G401 (cell line): ENCODE data around the gene ATP5MC2. TPM values are rescaled to one million over a fixed set of nuclear protein-coding genes. Genes with fewer than 3 reads are reported as not detected.
"Not testable (repeated sequence)": the region's sequence is repeated elsewhere in the genome, so short reads cannot be mapped to it uniquely, and the experiment has no call there.

ENCODE experiments used
- DNase-seq: peaks from one replicate; pipeline ENCODE4 v3.0.0-alpha.2; 2015; ENCODE audit warnings: low spot score
- in situ Hi-C: cut with HindIII; loops from 2 replicates; pipeline ENCODE4 v1.10.0; 2016; ENCODE audit warnings: low sequenced_read_pairs, mixed read lengths
- total RNA-seq: library from RNA; depleted of rRNA; stranded (reverse); fragments of >200 nt; shearing (Covaris generic); gene quantifications from 2 replicates; pipeline ENCODE4 v1.2.3, GENCODE V29; 2014; rRNA removed

ATP5MC2 gene
- total RNA-seq = 219 and 225 TPM in 2 replicates

DNA sequence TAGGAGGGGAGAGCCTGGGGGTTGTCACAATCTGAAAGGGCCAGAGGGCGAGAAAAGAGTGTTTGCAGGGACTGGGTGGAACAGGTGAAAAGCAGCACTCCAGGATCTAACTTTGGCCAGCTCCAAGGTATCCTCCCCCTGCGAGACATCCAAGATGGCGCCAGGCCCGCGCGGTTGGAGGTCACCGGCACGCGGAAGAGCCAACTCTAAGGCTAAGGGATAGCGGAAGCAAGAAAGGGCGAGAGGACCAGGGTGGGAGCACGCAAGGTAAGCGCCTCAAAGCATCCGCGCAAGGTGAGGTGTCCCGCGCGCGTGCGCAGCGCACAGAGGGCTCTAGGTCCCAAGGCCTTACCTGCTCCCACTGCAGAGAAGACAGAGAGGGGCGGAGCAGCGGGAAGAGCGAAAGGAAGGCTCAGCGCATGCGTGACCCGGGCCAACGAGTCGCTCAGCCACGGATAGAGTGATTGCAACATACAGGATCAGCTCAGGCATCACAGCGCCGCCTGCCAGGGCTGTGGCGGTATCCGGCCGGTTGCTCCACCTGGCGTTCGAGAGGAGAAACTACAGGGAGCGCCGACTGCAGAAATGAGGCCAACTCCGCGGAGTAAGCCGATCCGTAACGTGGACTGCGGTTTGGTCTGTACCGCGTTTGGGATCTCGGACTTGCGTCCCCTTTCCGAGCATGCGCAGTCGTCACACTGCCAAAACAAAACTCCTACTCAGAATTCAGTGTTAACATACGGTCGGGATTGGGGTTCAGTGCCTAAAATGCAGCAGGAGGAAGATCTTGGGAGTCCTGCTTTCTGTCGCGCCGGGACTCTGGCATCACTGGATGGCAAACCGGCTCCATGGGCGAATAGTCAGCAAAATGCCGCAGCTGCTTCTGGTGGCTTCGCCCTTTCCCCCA is at the start of gene ATP5MC2:
TSS of gene ATP5MC2 (minus strand) at position 383 of the 907 bp plus-strand sequence. CDS start 3,469 bp downstream, outside the sequence.
- in situ Hi-C loops = loop anchor here (10.0 kb wide), 1 partner anchor 51 kb away; the partner anchor contains the start of gene ATF7
- DNase-seq = peak; percentile 99

DNA sequence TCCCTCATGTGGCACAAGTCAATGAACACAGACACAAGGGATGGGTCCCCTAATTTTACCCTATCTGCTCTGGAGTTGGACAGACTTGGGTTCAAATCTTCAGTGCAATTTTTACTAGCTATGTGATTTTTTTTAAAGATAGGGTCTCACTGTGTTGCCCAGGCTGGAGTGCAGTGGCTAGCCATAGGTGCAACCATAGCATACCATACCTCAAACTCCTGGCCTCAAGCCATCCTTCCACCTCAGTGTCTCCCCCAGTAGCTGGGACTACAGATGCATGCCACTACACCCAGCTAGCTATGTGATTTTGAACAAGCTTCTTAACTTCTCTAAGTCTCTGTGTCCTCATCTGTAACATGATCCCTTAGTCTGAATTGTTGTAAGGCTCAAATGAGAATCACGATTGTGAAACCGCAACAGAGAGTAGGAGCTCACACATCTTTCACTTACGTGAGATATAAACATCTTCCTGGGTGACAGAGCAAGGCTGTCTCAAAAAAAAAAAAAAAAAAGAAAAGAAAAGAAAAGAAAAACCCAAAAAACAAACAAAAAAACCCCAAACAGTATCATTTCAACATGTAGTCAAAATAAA is 46.7 kb upstream of the ATP5MC2 start:
- DNase-seq = no peak
- in situ Hi-C loops = no loop called here

DNA sequence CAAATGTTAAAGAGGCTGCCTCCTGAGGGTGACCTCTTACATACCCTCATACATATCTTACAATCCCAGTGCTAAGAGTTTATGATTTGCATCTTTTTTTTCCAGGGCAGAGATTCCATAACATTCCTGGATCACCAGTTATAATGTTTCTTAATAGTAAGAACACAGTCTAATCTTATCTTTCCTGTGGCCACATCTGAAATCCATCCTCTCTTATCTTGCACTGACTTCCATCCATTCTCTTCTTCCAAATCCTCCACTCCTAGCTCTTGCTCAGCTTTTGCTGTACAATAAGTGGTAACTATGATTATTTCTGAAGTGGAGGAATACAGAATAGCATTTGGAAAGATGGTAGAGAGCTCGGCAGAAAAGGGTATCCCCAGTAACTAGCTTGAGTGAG is 45.1 kb upstream of the ATP5MC2 start:
- in situ Hi-C loops = no loop called here
- no peak for DNase-seq

DNA sequence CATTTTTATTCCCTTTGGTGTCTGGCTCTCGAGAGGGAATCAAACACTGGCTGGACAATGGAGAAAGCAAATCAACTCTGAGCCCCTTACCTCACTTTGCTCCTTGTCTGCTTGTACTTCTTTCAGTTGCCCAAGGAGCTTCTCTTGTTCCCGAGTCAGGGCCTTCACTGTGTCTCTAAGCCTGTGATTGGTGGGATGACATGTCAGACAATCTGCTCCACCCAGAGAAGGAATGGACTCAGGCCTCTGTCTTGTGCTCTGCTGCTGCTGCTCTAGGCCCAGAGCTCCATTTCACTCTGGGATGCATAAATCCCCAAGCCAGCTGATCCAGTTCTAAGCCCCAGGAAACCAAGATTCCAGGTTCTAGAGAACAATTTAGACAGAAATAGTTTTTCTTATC is 43.8 kb upstream of the ATP5MC2 start:
- no peak for DNase-seq
- in situ Hi-C loops = no loop called here

DNA sequence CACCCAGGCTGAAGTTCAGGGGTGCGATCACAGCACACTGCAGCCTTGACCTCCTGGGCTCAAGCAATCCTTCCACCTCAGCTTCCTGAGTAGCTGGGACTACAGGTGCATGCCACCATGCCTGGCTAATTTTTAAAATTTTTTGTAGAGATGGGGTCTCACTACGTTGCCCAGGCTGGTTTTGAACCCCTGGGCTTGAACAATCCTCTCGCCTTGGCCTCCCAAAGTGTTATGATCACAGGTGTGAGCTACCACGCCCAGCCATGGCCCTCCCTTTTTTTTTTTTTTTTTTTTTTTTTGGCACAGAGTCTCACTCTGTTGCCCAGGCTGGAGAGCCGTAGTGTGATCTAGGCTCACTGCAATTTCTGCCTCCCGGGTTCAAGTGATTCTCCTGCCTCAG is 42.7 kb upstream of the ATP5MC2 start:
- in situ Hi-C loops, DNase-seq: not testable (repeated sequence)

DNA sequence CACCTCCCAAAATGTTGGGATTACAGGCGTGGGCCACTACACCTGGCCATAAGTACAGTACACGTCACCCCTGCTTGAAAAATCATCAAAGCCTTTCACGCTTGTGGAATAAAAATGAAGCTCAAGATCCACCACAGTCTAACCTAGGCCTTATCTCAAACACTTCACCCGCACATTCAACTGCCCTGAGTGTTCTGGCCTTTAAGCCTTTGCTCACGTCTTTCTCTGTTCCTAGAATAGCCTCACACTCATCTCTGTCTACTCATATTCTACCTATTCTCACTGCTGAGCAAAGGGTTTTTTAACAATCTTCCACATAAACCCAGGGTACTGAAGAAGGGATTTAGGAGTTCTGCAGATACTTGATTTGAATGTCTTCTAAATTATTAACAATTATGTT is 41.4 kb upstream of the ATP5MC2 start:
- in situ Hi-C loops = no loop called here
- DNase-seq = no peak

DNA sequence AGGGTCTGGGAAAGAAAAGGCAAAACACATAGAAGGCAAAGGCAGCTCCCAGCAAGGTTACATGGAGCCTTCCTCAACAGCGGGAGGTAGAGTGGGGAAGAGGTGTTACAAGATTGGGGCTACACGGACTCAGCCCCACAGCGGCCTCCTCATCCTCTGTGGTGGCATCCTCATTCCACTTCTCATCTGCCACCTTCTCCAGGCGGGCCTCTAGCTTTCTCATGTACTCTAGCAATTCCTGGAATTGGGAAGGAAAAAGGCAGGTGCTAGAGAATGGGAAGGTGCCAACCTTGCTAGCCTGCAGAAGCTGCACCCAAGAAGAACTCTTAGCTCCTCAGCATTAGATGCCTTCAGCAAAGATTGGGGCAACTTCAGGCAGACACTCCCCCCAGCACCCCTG is 38.1 kb upstream of the ATP5MC2 start:
- DNase-seq = no peak
- in situ Hi-C loops = no loop called here

DNA sequence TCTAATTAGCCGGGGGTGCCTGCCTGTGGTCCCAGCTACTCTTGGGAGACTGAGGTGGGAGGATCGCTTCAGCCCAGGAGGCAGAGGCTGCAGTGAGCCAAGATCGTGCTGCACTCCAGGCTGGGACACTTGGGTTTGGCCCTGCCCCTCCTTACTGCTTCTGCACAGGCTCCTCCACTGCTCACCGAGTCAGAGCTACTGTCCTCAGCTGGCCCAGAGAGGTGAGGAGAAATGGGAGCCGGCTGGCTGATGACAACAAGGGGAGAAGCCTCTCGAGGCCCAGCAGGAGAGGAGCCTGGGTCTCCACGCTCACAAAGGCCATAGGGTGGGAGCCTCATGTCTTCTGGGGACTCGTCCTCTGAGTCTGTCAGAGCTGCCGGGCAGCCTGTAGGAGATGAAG is 37.6 kb upstream of the ATP5MC2 start:
- DNase-seq = no peak
- in situ Hi-C loops = no loop called here

DNA sequence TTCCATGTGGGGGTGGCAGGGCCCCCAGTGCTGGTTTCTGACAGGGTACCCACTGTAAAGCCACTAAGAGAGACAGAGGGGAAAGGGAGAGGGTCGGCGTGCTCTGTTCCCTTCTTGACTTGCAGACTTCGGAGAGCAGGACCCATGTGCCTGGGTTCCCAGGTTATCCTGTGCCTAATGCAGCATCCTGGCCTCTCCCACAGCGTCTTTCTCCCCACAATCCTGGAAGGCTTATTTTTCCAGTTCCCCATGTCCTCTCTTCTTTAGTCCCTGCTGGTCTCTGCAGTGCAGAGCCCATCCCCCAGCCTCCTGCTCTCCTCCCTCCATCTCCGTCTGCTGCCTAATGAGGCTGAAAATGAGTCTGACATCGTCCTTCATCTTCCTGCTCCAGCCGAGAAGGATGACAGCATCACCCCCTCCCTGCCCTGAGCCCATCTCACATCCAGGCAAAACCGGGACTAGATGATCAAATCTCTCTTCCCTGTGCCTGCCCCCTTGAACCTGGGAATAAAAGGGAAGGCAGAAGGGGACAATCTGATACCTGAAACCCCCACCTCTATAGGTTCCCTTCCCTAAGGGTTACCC is 36.3 kb upstream of the ATP5MC2 start:
- in situ Hi-C loops = no loop called here
- DNase-seq = peak; percentile 66

DNA sequence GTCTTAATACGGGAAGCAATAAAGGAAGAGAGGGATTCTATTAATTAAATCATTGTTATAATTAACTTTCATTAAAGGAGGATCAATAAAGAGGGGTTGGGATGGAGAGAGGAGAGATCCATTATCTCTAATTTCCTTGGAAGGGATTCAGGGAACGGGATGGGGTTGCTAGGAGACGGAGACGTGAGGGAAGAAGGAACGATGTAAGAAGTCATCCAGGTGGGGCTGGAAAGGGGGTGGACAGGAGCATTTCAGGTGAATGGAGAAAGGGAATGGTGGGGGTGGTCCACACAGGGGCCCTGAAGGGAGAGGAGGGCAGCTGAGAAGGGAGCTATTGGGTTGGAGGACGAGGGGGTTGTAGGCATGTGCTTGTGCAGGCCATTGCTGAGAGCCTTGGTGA is 34.2 kb upstream of the ATP5MC2 start:
- in situ Hi-C loops = no loop called here
- peak; percentile 46 for DNase-seq

DNA sequence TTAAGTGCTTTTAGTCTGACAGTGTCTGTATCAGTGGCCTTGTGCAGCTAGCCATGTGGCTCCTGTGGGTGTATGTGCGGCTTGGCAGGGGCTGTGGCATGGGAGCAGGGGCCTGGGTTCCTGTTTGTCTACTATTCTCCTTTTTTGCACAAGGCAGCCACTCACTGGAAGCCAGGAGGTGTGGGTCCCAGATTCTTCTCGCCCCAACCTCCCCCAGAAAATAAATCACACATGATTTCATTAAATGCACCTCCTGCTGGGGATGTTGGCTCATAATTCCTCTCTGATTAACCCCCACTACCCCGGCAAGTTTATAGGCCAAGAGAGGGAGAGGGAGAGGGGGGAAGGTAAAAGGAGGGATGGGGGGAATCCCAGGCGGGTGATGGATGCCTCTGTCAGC is 33.8 kb upstream of the ATP5MC2 start:
- in situ Hi-C loops = no loop called here
- DNase-seq = peak; percentile 48

DNA sequence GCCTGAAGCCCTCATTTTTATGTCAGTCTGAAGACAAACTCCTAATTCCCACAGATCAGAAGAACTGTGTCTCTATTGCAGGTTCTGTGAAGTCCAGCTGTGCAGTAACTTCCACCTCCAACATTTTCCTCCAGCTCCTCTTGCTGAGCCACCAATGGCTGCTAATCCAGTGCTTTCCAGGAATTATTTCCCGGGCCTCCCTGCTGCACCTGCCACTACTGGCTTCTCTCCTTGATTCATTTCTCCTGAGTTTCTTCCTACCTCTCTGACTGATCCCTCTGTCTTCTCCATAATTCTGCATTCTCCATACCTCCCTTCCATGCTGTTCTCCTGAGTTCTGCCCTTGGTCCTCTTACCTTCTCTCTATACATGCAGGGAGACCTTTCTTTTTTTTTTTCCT is 30.2 kb upstream of the ATP5MC2 start:
- no peak for DNase-seq
- in situ Hi-C loops = no loop called here

DNA sequence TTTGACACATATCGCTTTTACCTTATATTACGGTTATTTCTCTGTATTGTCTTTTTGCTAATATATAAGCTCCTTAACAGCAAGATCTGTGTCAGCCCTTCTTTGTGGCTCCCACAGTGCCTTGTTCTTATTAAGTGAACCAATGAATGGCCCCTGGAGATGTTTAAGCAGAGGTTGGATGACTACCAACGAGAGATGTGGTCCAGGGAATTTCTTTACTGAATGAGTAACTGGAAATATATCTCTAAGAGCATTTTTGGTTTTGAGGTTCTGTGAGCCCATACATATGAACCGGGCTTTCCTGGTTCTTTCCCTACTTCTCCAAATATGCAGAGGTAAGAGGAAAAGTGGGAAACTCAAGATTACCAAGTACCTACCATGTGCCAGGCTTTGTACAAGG is 27.9 kb upstream of the ATP5MC2 start:
- in situ Hi-C loops = no loop called here
- DNase-seq = no peak

DNA sequence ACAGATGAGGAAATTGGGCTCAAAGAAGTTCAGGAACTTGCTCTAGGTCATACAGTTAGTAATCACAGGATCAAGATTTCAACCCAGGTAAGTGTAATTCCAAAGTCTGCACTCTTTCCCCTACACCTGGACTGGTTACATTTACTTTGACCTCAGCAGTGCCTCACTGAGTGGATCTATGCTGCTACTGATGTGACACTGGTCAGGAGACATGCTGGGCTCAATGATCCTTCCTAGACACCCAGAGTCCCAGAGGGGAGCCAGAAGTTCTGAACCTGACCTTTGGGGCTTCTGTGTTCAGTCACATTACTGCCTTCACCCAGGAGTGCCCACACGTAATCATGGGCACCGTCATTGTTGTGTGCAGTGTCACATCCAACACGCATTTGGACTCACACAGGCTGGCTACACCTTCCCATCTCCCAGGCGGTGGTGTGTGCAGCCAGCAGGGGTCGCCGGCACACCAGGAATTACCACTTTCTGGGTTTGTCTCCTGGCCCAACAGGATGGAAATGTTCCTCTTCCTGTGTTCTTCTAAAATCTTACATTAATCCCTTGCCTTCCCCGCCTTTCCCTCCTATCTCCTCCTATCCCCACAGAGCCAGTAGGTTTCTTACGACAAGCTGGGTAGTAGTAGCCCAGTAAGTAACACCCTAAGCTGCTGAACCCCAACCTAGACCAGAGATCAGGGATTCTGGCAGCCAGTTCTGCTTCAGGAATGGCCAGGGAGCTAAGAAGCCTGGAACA is 25.8 kb upstream of the ATP5MC2 start:
- DNase-seq = peak; percentile 89
- in situ Hi-C loops = no loop called here

DNA sequence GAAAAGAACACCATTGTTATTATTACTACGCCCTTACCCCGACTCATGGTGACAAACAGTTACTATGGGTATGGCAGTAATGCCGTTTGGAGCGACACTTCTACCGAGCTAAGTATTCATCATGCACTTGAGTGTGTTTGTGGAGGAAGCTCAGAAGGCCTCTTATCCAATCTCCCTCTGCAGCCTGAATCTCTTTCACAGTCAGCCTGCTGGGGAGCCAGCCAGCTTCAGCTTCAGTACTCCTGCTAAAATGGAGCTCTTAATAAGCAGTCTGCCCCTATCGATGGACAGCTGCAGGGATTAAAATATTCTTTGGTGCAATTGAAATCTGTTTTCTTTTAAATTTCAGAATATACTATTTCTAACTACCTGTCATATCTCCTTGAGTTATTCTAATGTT is 24.7 kb upstream of the ATP5MC2 start:
- peak; percentile 50 for DNase-seq
- in situ Hi-C loops = no loop called here

DNA sequence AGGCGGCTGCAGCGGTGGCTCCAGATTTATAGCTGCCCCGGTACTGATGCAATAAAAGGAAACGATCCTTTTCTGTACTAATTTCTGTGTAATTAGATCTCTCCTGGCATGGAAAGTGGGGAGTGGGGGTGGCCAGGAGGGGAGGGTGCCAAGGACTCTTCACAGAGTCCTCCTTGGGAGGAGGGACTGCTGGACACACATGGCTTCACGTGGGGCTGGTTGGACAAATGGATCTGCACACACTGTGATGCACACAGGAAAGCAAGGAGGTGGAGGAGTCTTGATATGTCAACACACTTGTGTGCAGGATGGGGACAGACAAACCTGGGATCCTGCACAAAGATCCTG is 23.8 kb upstream of the ATP5MC2 start:
- in situ Hi-C loops = no loop called here
- no peak for DNase-seq

DNA sequence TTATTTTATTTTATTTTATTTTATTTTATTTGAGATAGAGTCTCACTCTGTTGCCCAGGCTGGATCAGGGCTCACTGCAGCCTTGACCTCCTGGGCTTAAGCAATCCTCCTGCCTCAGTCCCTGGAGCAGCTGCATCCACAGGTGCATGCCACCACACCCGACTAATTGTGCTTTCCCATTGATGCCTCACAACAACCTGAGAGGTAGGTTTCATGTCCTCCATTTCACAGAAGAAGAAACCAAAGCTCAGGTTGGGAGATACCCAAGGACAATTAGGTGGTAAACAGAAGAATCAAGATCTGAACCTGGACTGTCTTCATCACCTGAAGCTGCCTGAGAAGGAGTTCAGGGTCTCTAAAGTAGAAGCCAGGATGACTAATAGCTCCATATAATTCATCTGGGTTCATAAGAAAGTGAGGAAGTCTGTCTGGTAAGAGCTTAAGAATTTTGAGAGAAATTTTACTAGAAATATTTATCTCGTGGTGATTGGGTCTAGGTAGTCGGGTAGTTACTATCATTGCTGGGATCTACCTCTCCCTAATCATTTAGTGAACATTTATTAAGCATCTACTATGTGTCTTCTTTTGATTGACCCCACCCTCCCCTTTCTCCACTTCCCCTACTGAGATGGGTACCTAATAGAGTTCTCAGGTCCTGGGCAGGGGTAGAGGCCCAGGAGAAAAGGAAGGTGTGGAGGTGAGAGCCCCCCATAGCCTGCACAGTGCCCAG is 23.2 kb upstream of the ATP5MC2 start:
- in situ Hi-C loops = no loop called here
- DNase-seq = no peak

DNA sequence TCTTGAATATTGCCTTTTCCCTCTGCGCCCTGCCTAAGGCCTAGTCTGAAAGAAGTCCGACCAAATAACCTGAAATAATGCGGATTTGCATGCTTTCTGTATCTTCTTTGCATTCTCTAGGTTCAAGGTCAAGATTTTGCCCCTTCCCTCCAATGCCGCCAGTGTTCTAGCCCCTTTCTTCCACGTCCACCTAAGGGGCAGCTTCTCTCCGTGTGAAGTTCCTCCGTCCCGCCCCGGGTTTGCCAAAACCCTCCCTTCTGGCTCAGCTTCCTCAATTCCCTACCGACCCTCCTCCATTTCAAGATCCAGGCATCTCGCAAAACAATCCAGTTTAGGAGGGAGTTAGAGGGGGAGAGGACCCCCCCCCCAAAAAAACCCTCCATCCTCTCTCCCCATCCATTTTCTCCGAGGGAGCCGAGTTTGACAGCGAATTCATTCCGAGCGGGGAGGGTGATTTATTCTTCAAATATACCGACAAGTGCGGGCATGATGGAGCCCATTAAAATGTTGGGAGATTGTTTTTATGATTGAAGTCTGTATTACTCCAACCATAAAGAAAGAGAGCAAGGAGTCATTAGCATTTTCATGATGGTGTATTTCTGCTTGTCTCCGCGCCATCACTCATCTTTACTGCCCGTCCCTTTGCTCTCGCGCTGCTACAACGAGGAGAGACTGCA is 20.9 kb upstream of the ATP5MC2 start:
- no peak for DNase-seq
- in situ Hi-C loops = no loop called here

DNA sequence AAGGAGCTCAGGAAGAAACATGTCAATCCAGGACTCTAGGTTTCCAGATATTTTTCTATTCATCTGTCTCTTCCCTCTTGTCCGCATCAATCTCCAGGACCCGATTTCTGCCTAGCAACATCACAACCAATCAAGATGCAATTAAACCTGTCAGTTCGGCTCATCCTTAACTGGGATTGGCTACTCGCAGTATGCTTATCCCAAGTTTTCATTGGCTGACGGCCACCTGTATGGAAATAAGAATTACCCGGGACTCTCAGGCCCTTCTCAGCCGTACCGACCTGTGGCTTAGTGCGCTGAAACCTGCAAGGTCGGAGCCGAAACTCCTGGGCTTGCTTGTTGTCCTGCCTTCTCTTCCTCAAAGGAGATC is 20.4 kb upstream of the ATP5MC2 start:
- in situ Hi-C loops = no loop called here
- peak; percentile 99 for DNase-seq
